ENCODE data around the gene CSTF3.
"Not testable (repeated sequence)": the region's sequence is repeated elsewhere in the genome, so short reads cannot be mapped to it uniquely, and the experiment has no call there.

The CSTF3 gene

GRCh38 chr11:33162831-33163230 lies 1.6 kb upstream of the CSTF3 start:
- FAIRE-seq (no peak), DNase-seq (ENCODE audit: insufficient read length, low spot score) (no peak)
- no peak for TF ChIP-seq POU2F2 (IDR thresholded peaks at IDR 0.05; ENCODE audit: low read depth, low read length)

GRCh38 chr11:33160587-33160986 lies 693 bp downstream of the CSTF3 start:
- TF ChIP-seq TAF1 (IDR thresholded peaks at IDR 0.05; ENCODE audit: low read depth, low read length) (no peak), POU2F2 (IDR thresholded peaks at IDR 0.05; ENCODE audit: low read depth, low read length) (no peak), POLR2A (IDR thresholded peaks at IDR 0.05; ENCODE audit: low read depth, low read length) (no peak), PAX5 (IDR thresholded peaks at IDR 0.05; ENCODE audit: insufficient read depth, low read length, severe bottlenecking) (no peak), POLR2AphosphoS5 (IDR thresholded peaks at IDR 0.05; ENCODE audit: low read depth, low read length) (no peak), SPI1 (IDR thresholded peaks at IDR 0.05; ENCODE audit: low read depth, low read length) (no peak)
- DNase-seq (ENCODE audit: insufficient read length, low spot score): no peak
- FAIRE-seq: no peak

- FAIRE-seq (peak; percentile 79), DNase-seq (ENCODE audit: insufficient read length, low spot score) (no peak)
- TF ChIP-seq POU2F2 (IDR thresholded peaks at IDR 0.05; ENCODE audit: low read depth, low read length) (no peak), TAF1 (IDR thresholded peaks at IDR 0.05; ENCODE audit: low read depth, low read length) (no peak), POLR2A (IDR thresholded peaks at IDR 0.05; ENCODE audit: low read depth, low read length) (no peak), POLR2AphosphoS5 (IDR thresholded peaks at IDR 0.05; ENCODE audit: low read depth, low read length) (no peak), SPI1 (IDR thresholded peaks at IDR 0.05; ENCODE audit: low read depth, low read length) (no peak), PAX5 (IDR thresholded peaks at IDR 0.05; ENCODE audit: insufficient read depth, low read length, severe bottlenecking) (no peak)
These were observed 1.1 kb downstream of the CSTF3 start for GRCh38 chr11:33160136-33160535.

- DNase-seq (ENCODE audit: insufficient read length, low spot score); FAIRE-seq: not testable (repeated sequence)
These were observed 1.9 kb downstream of the CSTF3 start for GRCh38 chr11:33159378-33159867.

- TF ChIP-seq SPI1 (IDR thresholded peaks at IDR 0.05; ENCODE audit: low read depth, low read length): no peak
- no peak for TF ChIP-seq POLR2AphosphoS5 (IDR thresholded peaks at IDR 0.05; ENCODE audit: low read depth, low read length)
- TF ChIP-seq POLR2A (IDR thresholded peaks at IDR 0.05; ENCODE audit: low read depth, low read length): no peak
- no peak for TF ChIP-seq POU2F2 (IDR thresholded peaks at IDR 0.05; ENCODE audit: low read depth, low read length)
- no peak for TF ChIP-seq PAX5 (IDR thresholded peaks at IDR 0.05; ENCODE audit: insufficient read depth, low read length, severe bottlenecking)
- TF ChIP-seq TAF1 (IDR thresholded peaks at IDR 0.05; ENCODE audit: low read depth, low read length): no peak
- DNase-seq (ENCODE audit: insufficient read length, low spot score) (no peak), FAIRE-seq (no peak)
These were observed 2.5 kb downstream of the CSTF3 start for GRCh38 chr11:33158596-33159275.

- FAIRE-seq (no peak), DNase-seq (ENCODE audit: insufficient read length, low spot score) (no peak)
- TF ChIP-seq POLR2AphosphoS5 (IDR thresholded peaks at IDR 0.05; ENCODE audit: low read depth, low read length): no peak
- no peak for TF ChIP-seq PAX5 (IDR thresholded peaks at IDR 0.05; ENCODE audit: insufficient read depth, low read length, severe bottlenecking)
- no peak for TF ChIP-seq SPI1 (IDR thresholded peaks at IDR 0.05; ENCODE audit: low read depth, low read length)
- no peak for TF ChIP-seq TAF1 (IDR thresholded peaks at IDR 0.05; ENCODE audit: low read depth, low read length)
- TF ChIP-seq POLR2A (IDR thresholded peaks at IDR 0.05; ENCODE audit: low read depth, low read length): no peak
- TF ChIP-seq POU2F2 (IDR thresholded peaks at IDR 0.05; ENCODE audit: low read depth, low read length): no peak
These were observed 3.9 kb downstream of the CSTF3 start for GRCh38 chr11:33157103-33158027.

- TF ChIP-seq TAF1 (IDR thresholded peaks at IDR 0.05; ENCODE audit: low read depth, low read length) (no peak), SPI1 (IDR thresholded peaks at IDR 0.05; ENCODE audit: low read depth, low read length) (no peak), POU2F2 (IDR thresholded peaks at IDR 0.05; ENCODE audit: low read depth, low read length) (no peak), PAX5 (IDR thresholded peaks at IDR 0.05; ENCODE audit: insufficient read depth, low read length, severe bottlenecking) (no peak), POLR2AphosphoS5 (IDR thresholded peaks at IDR 0.05; ENCODE audit: low read depth, low read length) (no peak), POLR2A (IDR thresholded peaks at IDR 0.05; ENCODE audit: low read depth, low read length) (no peak)
- DNase-seq (ENCODE audit: insufficient read length, low spot score): no peak
- no peak for FAIRE-seq
These were observed 9.9 kb downstream of the CSTF3 start for GRCh38 chr11:33151399-33151798.

- no peak for TF ChIP-seq SPI1 (IDR thresholded peaks at IDR 0.05; ENCODE audit: low read depth, low read length)
- no peak for TF ChIP-seq PAX5 (IDR thresholded peaks at IDR 0.05; ENCODE audit: insufficient read depth, low read length, severe bottlenecking)
- TF ChIP-seq POLR2AphosphoS5 (IDR thresholded peaks at IDR 0.05; ENCODE audit: low read depth, low read length): no peak
- TF ChIP-seq POLR2A (IDR thresholded peaks at IDR 0.05; ENCODE audit: low read depth, low read length): no peak
- no peak for TF ChIP-seq TAF1 (IDR thresholded peaks at IDR 0.05; ENCODE audit: low read depth, low read length)
- TF ChIP-seq POU2F2 (IDR thresholded peaks at IDR 0.05; ENCODE audit: low read depth, low read length): no peak
- FAIRE-seq (no peak), DNase-seq (ENCODE audit: insufficient read length, low spot score) (no peak)
These were observed 13.7 kb downstream of the CSTF3 start for GRCh38 chr11:33147559-33147958.

- TF ChIP-seq SPI1 (IDR thresholded peaks at IDR 0.05; ENCODE audit: low read depth, low read length) (no peak), POLR2A (IDR thresholded peaks at IDR 0.05; ENCODE audit: low read depth, low read length) (no peak), PAX5 (IDR thresholded peaks at IDR 0.05; ENCODE audit: insufficient read depth, low read length, severe bottlenecking) (no peak), POU2F2 (IDR thresholded peaks at IDR 0.05; ENCODE audit: low read depth, low read length) (no peak), POLR2AphosphoS5 (IDR thresholded peaks at IDR 0.05; ENCODE audit: low read depth, low read length) (no peak), TAF1 (IDR thresholded peaks at IDR 0.05; ENCODE audit: low read depth, low read length) (no peak)
- DNase-seq (ENCODE audit: insufficient read length, low spot score) (no peak), FAIRE-seq (peak; percentile 9)
These were observed 25.4 kb downstream of the CSTF3 start for GRCh38 chr11:33135768-33136443.
